Stimulated activated CD8-positive, alpha-beta memory T cell treated with anti-CD3 and anti-CD28 coated beads, Interleukin-15, amount 100 ng/mL, for 24 hours (primary cell): ENCODE results near the gene NVL.
"Not testable (repeated sequence)": the region's sequence is repeated elsewhere in the genome, so short reads cannot be mapped to it uniquely, and the experiment has no call there.

ENCODE experiments used
- DNase-seq: peaks from one replicate; pipeline ENCODE4 v3.0.0-alpha.2; 2020; ENCODE audit warnings: low read depth

NVL gene

GRCh38 chr1:224338150-224338838 lies 8.3 kb upstream of the NVL start:
- DNase-seq: no peak

- DNase-seq: no peak
Observed at GRCh38 chr1:224333939-224334786, 4.2 kb upstream of the NVL start.

GRCh38 chr1:224333309-224333926 lies 3.4 kb upstream of the NVL start:
- DNase-seq: no peak

GRCh38 chr1:224331824-224332223 lies 1.9 kb upstream of the NVL start:
- DNase-seq: no peak

GRCh38 chr1:224331326-224331725 lies 1.4 kb upstream of the NVL start:
- no peak for DNase-seq

- DNase-seq: no peak
Observed at GRCh38 chr1:224329484-224329841, 509 bp downstream of the NVL start.

GRCh38 chr1:224328644-224329043 lies 1.3 kb downstream of the NVL start:
- no peak for DNase-seq

- DNase-seq: no peak
Observed at GRCh38 chr1:224325959-224326358, 4.0 kb downstream of the NVL start.

- no peak for DNase-seq
Observed at GRCh38 chr1:224321706-224322105, 8.3 kb downstream of the NVL start.

- no peak for DNase-seq
Observed at GRCh38 chr1:224317383-224318045, 12.5 kb downstream of the NVL start.

- DNase-seq: no peak
Observed at GRCh38 chr1:224312025-224312424, 17.9 kb downstream of the NVL start.

- DNase-seq: not testable (repeated sequence)
Observed at GRCh38 chr1:224311503-224311902, 18.5 kb downstream of the NVL start.

GRCh38 chr1:224308064-224308463 lies 21.9 kb downstream of the NVL start:
- no peak for DNase-seq

- DNase-seq: no peak
Observed at GRCh38 chr1:224304767-224305166, 25.2 kb downstream of the NVL start.

GRCh38 chr1:224302947-224303346 lies 27.0 kb downstream of the NVL start:
- no peak for DNase-seq

- DNase-seq: no peak
Observed at GRCh38 chr1:224301391-224301790, 28.6 kb downstream of the NVL start.

- no peak for DNase-seq
Observed at GRCh38 chr1:224300346-224300745, 29.6 kb downstream of the NVL start.

GRCh38 chr1:224298346-224299330 lies 31.3 kb downstream of the NVL start:
- DNase-seq: no peak

- DNase-seq: no peak
Observed at GRCh38 chr1:224294775-224295174, 35.2 kb downstream of the NVL start.

GRCh38 chr1:224292419-224292818 lies 37.6 kb downstream of the NVL start:
- no peak for DNase-seq

- DNase-seq: no peak
Observed at GRCh38 chr1:224289396-224289795, 40.6 kb downstream of the NVL start.
